Measurements from ENCODE around the gene CRTC3.

CRTC3 gene

GRCh38 chr15:90572893-90573292, 43.2 kb downstream of the CRTC3 start:
- no peak for DNase-seq (ENCODE audit: low read depth)
- no peak for TF ChIP-seq CTCF (IDR thresholded peaks at IDR 0.05; ENCODE audit: low read depth, low read length, missing control alignments)
- no peak overlapping the region for H3K4me3 ChIP-seq (ENCODE audit: low read depth, low read length)

- no peak for TF ChIP-seq CTCF (IDR thresholded peaks at IDR 0.05; ENCODE audit: low read depth, low read length, missing control alignments)
- H3K4me3 ChIP-seq (ENCODE audit: low read depth, low read length), result no peak overlapping the region
- DNase-seq (ENCODE audit: low read depth), result no peak
Observed at GRCh38 chr15:90576711-90577389, 47.1 kb downstream of the CRTC3 start.

GRCh38 chr15:90579213-90579612, 49.5 kb downstream of the CRTC3 start:
- no peak for DNase-seq (ENCODE audit: low read depth)
- no peak for TF ChIP-seq CTCF (IDR thresholded peaks at IDR 0.05; ENCODE audit: low read depth, low read length, missing control alignments)
- H3K4me3 ChIP-seq (ENCODE audit: low read depth, low read length), result no peak overlapping the region

- no peak for TF ChIP-seq CTCF (IDR thresholded peaks at IDR 0.05; ENCODE audit: low read depth, low read length, missing control alignments)
- no peak overlapping the region for H3K4me3 ChIP-seq (ENCODE audit: low read depth, low read length)
- no peak for DNase-seq (ENCODE audit: low read depth)
Observed at GRCh38 chr15:90580099-90580498, 50.4 kb downstream of the CRTC3 start.

GRCh38 chr15:90580541-90580940, 50.8 kb downstream of the CRTC3 start:
- no peak for TF ChIP-seq CTCF (IDR thresholded peaks at IDR 0.05; ENCODE audit: low read depth, low read length, missing control alignments)
- H3K4me3 ChIP-seq (ENCODE audit: low read depth, low read length), result no peak overlapping the region
- no peak for DNase-seq (ENCODE audit: low read depth)

GRCh38 chr15:90580946-90581345, 51.2 kb downstream of the CRTC3 start:
- no peak overlapping the region for H3K4me3 ChIP-seq (ENCODE audit: low read depth, low read length)
- no peak for TF ChIP-seq CTCF (IDR thresholded peaks at IDR 0.05; ENCODE audit: low read depth, low read length, missing control alignments)
- DNase-seq (ENCODE audit: low read depth), result no peak

- no peak overlapping the region for H3K4me3 ChIP-seq (ENCODE audit: low read depth, low read length)
- TF ChIP-seq CTCF (IDR thresholded peaks at IDR 0.05; ENCODE audit: low read depth, low read length, missing control alignments), result no peak
- DNase-seq (ENCODE audit: low read depth), result no peak
Observed at GRCh38 chr15:90581771-90582352, 52.1 kb downstream of the CRTC3 start.
